ENCODE data around the gene PLCB1.

GRCh38 chr20:8402798-8403197 lies 270.7 kb downstream of the PLCB1 start:
- TF ChIP-seq CTCF (IDR thresholded peaks at IDR 0.05; ENCODE audit: low read depth, low read length) = no peak
- TF ChIP-seq MAX (IDR thresholded peaks at IDR 0.05; ENCODE audit: low read depth, low read length) = no peak
- TF ChIP-seq MYC (IDR thresholded peaks at IDR 0.05; ENCODE audit: low read depth, low read length) = no peak
- TF ChIP-seq POLR2A (IDR thresholded peaks at IDR 0.05; ENCODE audit: extremely low read depth, insufficient read length) = no peak
